Transverse colon (tissue), 4 donors: ENCODE data around the gene PARL. TPM values are rescaled to one million over a fixed set of nuclear protein-coding genes. Genes with fewer than 3 reads are reported as not detected.

Experiments
- DNase-seq: peaks from one replicate; pipeline ENCODE4 v3.0.0-alpha.2; 2019
- H3K27ac ChIP-seq, 4 donors: fragments of 200-600 bp; sonication (generic); 2 replicates each; pipeline ENCODE4 v1.5.1; 2016 to 2018; ENCODE audit warnings: inconsistent platforms in 4 of 4
- H3K27me3 ChIP-seq: fragments of 200-600 bp; sonication (generic); 2 replicates; pipeline ENCODE4 v1.5.1; 2017; ENCODE audit warnings: inconsistent platforms
- H3K36me3 ChIP-seq, 4 donors: fragments of 200-600 bp; sonication (generic); 2 replicates each; pipeline ENCODE4 v1.5.1; 2017 to 2019; ENCODE audit warnings: inconsistent platforms in 4 of 4
- H3K4me1 ChIP-seq, 4 donors: fragments of 200-600 bp; sonication (generic); 2 replicates each; pipeline ENCODE4 v1.5.1; 2017 to 2020; ENCODE audit warnings: inconsistent platforms in 4 of 4
- H3K4me3 ChIP-seq, 4 donors: fragments of 200-600 bp; sonication (generic); 1 replicate in 1 of 4; 2 replicates in 3 of 4; pipeline versions ENCODE4 v1.5.1 to v1.6.1; 2017 to 2019; ENCODE audit warnings: inconsistent platforms in 4 of 4
- H3K9me3 ChIP-seq, 2 donors: fragments of 200-600 bp; sonication (generic); 2 replicates each; pipeline ENCODE4 v1.5.1; 2017 to 2019; ENCODE audit warnings: inconsistent platforms in 2 of 2
- CTCF ChIP-seq, 5 experiments: fragments of 200-600 bp in 3 of 5; fragments of 450-650 bp in 2 of 5; sonication (generic) in 3 of 5; IDR thresholded peaks; 1 replicate in 2 of 5; 2 replicates in 3 of 5; pipeline ENCODE4 v1.5.1; 2016 to 2017; ENCODE audit warnings: antibody characterized with exemption in 5 of 5, inconsistent platforms in 3 of 5, mild to moderate bottlenecking in 2 of 5, moderate library complexity in 1 of 5
- EP300 ChIP-seq: sonication (generic); formaldehyde crosslinking; IDR thresholded peaks from one replicate; pipeline ENCODE4 v1.6.1; 2017; ENCODE audit warnings: antibody characterized with exemption, low read depth
- POLR2A ChIP-seq: fragments of 450-650 bp; IDR thresholded peaks from one replicate; pipeline ENCODE4 v1.6.1; 2016; ENCODE audit warnings: antibody characterized with exemption, mild to moderate bottlenecking, moderate library complexity
- POLR2AphosphoS5 ChIP-seq, 3 donors: sonication (generic); formaldehyde crosslinking; IDR thresholded peaks; one replicate each; pipeline ENCODE4 v1.6.1; 2016; ENCODE audit warnings: antibody characterized with exemption in 3 of 3
- WGBS, 2 donors: methylation state at CpG; one replicate each; pipeline ENCODE4 v1.1.5; 2018; ENCODE audit warnings: low coverage in 1 of 2; 5-methylcytosine and 5-hydroxymethylcytosine counted together
- in situ Hi-C, 4 donors: fragments of 200-750 bp; cut with MboI; loops; one replicate each; pipeline versions ENCODE4 v1.15.0 to v1.15.1; 2017; ENCODE audit warnings: low sequenced_read_pairs in 3 of 4, low pct_ligation_motif_present in 1 of 4, low pct_unique_long_range_greater_than_20kb in 1 of 4
- intact Hi-C: fragments of 100-400 bp; cut with DNase I; formaldehyde crosslinking; loops from one replicate; pipeline ENCODE4 v1.15.1; 2023; ENCODE audit warnings: low total_unique reads
- small RNA-seq, 4 donors: library from RNA; depleted of rRNA; stranded (forward); fragments of <200 nt; gene quantifications; one replicate each; pipeline ENCODE3, GENCODE V24; 2016
- total RNA-seq, 4 donors: library from RNA; depleted of rRNA; stranded (reverse); fragments of >200 nt; gene quantifications; one replicate each; pipeline ENCODE4 v1.1.0, GENCODE V29; 2016

Gene PARL
- total RNA-seq, 4 donors from 2014 or later = 27.3 to 61.3 (median 48.8) TPM

GRCh38 chr3:183781246-183781645, 103.4 kb downstream of the PARL start:
- no peak for DNase-seq
- TF ChIP-seq POLR2AphosphoS5 (IDR thresholded peaks at IDR 0.05) (no peak), EP300 (no peak), CTCF (IDR thresholded peaks at IDR 0.05) (no peak), POLR2A (no peak)
- H3K4me1 ChIP-seq = no peaks in the 10 kb centered on the region
- H3K27ac ChIP-seq = no peak overlapping the region
- no peaks in the 10 kb centered on the region for H3K9me3 ChIP-seq
- intact Hi-C loops (no loop called here), in situ Hi-C loops (no loop called here)
- no peak overlapping the region for H3K4me3 ChIP-seq
- 97 to 100% methylated on average over 6 of the region's 6 CpGs for WGBS, 2 donors
- H3K27me3 ChIP-seq = no peaks in the 10 kb centered on the region
- H3K36me3 ChIP-seq = peaks cover 0 to 51% (median 8%) of the 10 kb centered on the region in 4 donors

- H3K36me3 ChIP-seq = peaks cover 0 to 49% (median 8%) of the 10 kb centered on the region in 4 donors
- intact Hi-C loops = no loop called here
- H3K27ac ChIP-seq = no peak overlapping the region
- in situ Hi-C loops = no loop called here
- DNase-seq = no peak
- H3K27me3 ChIP-seq = no peaks in the 10 kb centered on the region
- H3K4me1 ChIP-seq = no peaks in the 10 kb centered on the region
- TF ChIP-seq CTCF (IDR thresholded peaks at IDR 0.05) (no peak), POLR2AphosphoS5 (IDR thresholded peaks at IDR 0.05) (no peak), EP300 (no peak), POLR2A (no peak)
- H3K4me3 ChIP-seq = no peak overlapping the region
- WGBS, 2 donors = 89 to 96% methylated on average over 9 to 14 of the region's 14 CpGs
- no peaks in the 10 kb centered on the region for H3K9me3 ChIP-seq
These were observed 104.7 kb downstream of the PARL start for GRCh38 chr3:183779896-183780465.

Small RNA genes within 50 kb of the gene (small RNA-seq; reads per million reads assigned to genes)
- 0 reads per million in 4 donors for gene MIR4448

Other genes starting within 250 kb of the PARL start
- 100 to 1,000 TPM in 1 of 4 donors, 10 to 100 TPM in 3; 28.4 to 108 (median 65.4) TPM for gene KLHL24, start 249.3 kb downstream of the PARL start, total RNA-seq
- gene YEATS2, start 187.1 kb downstream of the PARL start, total RNA-seq = 10 to 100 TPM; 10.1 to 23.2 (median 16.1) TPM
- gene MAP6D1, start 59.3 kb downstream of the PARL start, total RNA-seq = 1 to 10 TPM in 2 of 4 donors, not detected in 2; 1.4 to 2.1 TPM
- gene ABCC5, start 133.0 kb upstream of the PARL start, total RNA-seq = 100 to 1,000 TPM in 1 of 4 donors, 10 to 100 TPM in 3; 74.1 to 168 (median 83.8) TPM
- not detected for gene HTR3D, start 146.9 kb upstream of the PARL start, total RNA-seq
- under 1 TPM in 1 of 4 donors, not detected in 3; 0.48 TPM for gene HTR3C, start 168.2 kb upstream of the PARL start, total RNA-seq
- gene HTR3E, start 212.2 kb upstream of the PARL start, total RNA-seq = 1 to 10 TPM in 2 of 4 donors, under 1 TPM in 1, not detected in 1; 0.80 to 1.8 (median 1.3) TPM